OCI-LY1 (cell line): ENCODE data around the gene KDM7A.

Source experiments
- H2AFZ ChIP-seq: fragments of 200-600 bp; sonication (generic), shearing (Covaris generic); 2 replicates; pipeline ENCODE4 v1.6.0; 2014; ENCODE audit warnings: antibody characterized with exemption, mild to moderate bottlenecking, low read length
- H3F3A ChIP-seq: fragments of 200-600 bp; sonication (generic), shearing (Covaris generic); 2 replicates; pipeline ENCODE4 v1.6.0; 2014; ENCODE audit warnings: mild to moderate bottlenecking, antibody characterized with exemption, low read length, moderate library complexity; ENCODE audit not compliant: insufficient read depth
- H3K27ac ChIP-seq: fragments of 200-600 bp; sonication (generic); 2 replicates; pipeline ENCODE4 v1.5.1; 2014; ENCODE audit warnings: low read length, mixed run types, mild to moderate bottlenecking, low read depth; ENCODE audit not compliant: poor library complexity, severe bottlenecking
- H3K27me3 ChIP-seq: fragments of 200-600 bp; sonication (generic); 2 replicates; pipeline ENCODE4 v1.6.0; 2014; ENCODE audit warnings: antibody characterized with exemption, mild to moderate bottlenecking, low read length, moderate library complexity; ENCODE audit not compliant: insufficient read depth
- H3K36me3 ChIP-seq: fragments of 200-600 bp; sonication (generic); 2 replicates; pipeline ENCODE4 v1.6.1; 2014; ENCODE audit warnings: mild to moderate bottlenecking, antibody characterized with exemption, low read length, moderate library complexity, mixed read lengths; ENCODE audit not compliant: insufficient read depth
- H3K4me1 ChIP-seq: fragments of 200-600 bp; sonication (generic); 2 replicates; pipeline ENCODE4 v1.5.1; 2014; ENCODE audit warnings: mild to moderate bottlenecking, low read length, moderate library complexity; ENCODE audit not compliant: insufficient read depth, severe bottlenecking
- H3K4me2 ChIP-seq: fragments of 200-600 bp; sonication (generic), shearing (Covaris generic); 2 replicates; pipeline ENCODE4 v1.6.1; 2014; ENCODE audit warnings: low read length
- H3K4me3 ChIP-seq: fragments of 200-600 bp; sonication (generic); 2 replicates; pipeline ENCODE4 v1.5.1; 2014; ENCODE audit warnings: low read length, low read depth, mild to moderate bottlenecking, mixed read lengths; ENCODE audit not compliant: poor library complexity, severe bottlenecking
- H3K79me2 ChIP-seq: fragments of 200-600 bp; shearing (Covaris generic); 2 replicates; pipeline ENCODE4 v1.6.1; 2016; ENCODE audit warnings: mixed run types, low read length, mixed read lengths; ENCODE audit not compliant: insufficient read depth
- H3K9ac ChIP-seq: fragments of 200-600 bp; sonication (generic), shearing (Covaris generic); 2 replicates; pipeline ENCODE4 v1.6.1; 2014; ENCODE audit warnings: mild to moderate bottlenecking, low read length, mixed read lengths
- H3K9me2 ChIP-seq: fragments of 200-600 bp; sonication (generic), shearing (Covaris generic); 2 replicates; pipeline ENCODE4 v1.6.1; 2014; ENCODE audit warnings: low read depth, mild to moderate bottlenecking, low read length, mixed read lengths
- H3K9me3 ChIP-seq: fragments of 200-600 bp; shearing (Covaris generic); 2 replicates; pipeline ENCODE4 v1.6.1; 2014; ENCODE audit warnings: low read length, mixed read lengths
- H4K20me1 ChIP-seq: fragments of 200-600 bp; sonication (generic), shearing (Covaris generic); 2 replicates; pipeline ENCODE4 v1.6.0; 2016; ENCODE audit warnings: mild to moderate bottlenecking, low read length; ENCODE audit not compliant: insufficient read depth
- EZH2 ChIP-seq: fragments of 200-600 bp; sonication (generic), shearing (Covaris generic); IDR thresholded peaks from 2 replicates; pipeline ENCODE4 v1.8.0; 2017; ENCODE audit warnings: borderline replicate concordance, mixed run types, mild to moderate bottlenecking, antibody characterized with exemption, low read length, moderate library complexity, mixed read lengths
- TF ChIP-seq, protein P1 (sequence below): fragments of 200-600 bp; sonication (generic), shearing (Covaris generic); IDR thresholded peaks from 2 replicates; pipeline ENCODE4 v1.5.1; 2017; ENCODE audit warnings: mild to moderate bottlenecking, antibody characterized with exemption, low read length, moderate library complexity, mixed read lengths

Gene KDM7A

DNA sequence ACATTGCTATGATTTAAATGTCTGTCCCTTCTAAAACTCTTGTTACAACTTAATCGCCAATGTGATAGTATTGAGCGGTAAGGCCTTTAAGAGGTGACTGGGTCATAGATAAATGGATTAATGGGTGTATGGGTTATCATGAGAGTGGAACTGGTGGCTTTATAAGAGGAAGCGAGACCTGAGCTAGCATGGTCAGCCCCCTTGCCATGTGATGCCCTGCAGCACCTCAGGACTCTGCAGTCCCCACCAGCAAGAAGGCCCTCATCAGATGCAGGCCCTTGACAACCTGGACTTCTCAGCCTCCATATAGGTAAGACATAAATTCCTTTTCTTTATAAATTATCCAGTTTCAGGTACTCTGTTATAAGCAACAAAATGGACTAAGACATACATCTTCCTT is 129.6 kb downstream of the KDM7A start:
- no peak overlapping the region for H3K27ac ChIP-seq
- H3K9ac ChIP-seq = no peak overlapping the region
- H3K27me3 ChIP-seq = no peaks in the 10 kb centered on the region
- no peaks in the 10 kb centered on the region for H3K79me2 ChIP-seq
- H3K4me3 ChIP-seq = no peak overlapping the region
- no peaks in the 10 kb centered on the region for H3F3A ChIP-seq
- no peaks in the 10 kb centered on the region for H3K9me2 ChIP-seq
- H3K9me3 ChIP-seq = no peaks in the 10 kb centered on the region
- no peaks in the 10 kb centered on the region for H3K4me1 ChIP-seq
- TF ChIP-seq, protein P1, sequence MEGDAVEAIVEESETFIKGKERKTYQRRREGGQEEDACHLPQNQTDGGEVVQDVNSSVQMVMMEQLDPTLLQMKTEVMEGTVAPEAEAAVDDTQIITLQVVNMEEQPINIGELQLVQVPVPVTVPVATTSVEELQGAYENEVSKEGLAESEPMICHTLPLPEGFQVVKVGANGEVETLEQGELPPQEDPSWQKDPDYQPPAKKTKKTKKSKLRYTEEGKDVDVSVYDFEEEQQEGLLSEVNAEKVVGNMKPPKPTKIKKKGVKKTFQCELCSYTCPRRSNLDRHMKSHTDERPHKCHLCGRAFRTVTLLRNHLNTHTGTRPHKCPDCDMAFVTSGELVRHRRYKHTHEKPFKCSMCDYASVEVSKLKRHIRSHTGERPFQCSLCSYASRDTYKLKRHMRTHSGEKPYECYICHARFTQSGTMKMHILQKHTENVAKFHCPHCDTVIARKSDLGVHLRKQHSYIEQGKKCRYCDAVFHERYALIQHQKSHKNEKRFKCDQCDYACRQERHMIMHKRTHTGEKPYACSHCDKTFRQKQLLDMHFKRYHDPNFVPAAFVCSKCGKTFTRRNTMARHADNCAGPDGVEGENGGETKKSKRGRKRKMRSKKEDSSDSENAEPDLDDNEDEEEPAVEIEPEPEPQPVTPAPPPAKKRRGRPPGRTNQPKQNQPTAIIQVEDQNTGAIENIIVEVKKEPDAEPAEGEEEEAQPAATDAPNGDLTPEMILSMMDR = no peak
- TF ChIP-seq EZH2 = no peak
- no peak overlapping the region for H3K4me2 ChIP-seq
- no peaks in the 10 kb centered on the region for H4K20me1 ChIP-seq
- peaks cover 29% of the 10 kb centered on the region for H3K36me3 ChIP-seq
- H2AFZ ChIP-seq = no peak overlapping the region

DNA sequence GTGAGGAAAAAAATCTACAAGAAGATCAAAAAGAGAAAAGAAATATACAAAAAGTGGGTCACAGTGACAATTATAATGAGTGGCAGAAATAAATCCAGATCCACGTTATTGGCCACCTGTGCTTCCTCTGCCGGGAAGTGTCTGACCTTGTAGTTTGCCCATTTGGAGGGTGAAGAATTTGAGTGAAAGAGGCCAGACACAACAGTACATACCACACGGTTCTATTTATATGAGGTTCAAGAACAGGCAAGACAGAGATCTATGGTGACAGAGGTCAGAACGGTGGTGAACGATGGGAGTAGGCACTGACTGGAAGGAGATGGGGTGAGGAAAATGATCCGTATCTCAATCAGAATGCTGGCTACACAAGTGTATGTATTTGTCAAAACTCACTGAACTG is 131.1 kb downstream of the KDM7A start:
- H3K4me2 ChIP-seq = no peak overlapping the region

DNA sequence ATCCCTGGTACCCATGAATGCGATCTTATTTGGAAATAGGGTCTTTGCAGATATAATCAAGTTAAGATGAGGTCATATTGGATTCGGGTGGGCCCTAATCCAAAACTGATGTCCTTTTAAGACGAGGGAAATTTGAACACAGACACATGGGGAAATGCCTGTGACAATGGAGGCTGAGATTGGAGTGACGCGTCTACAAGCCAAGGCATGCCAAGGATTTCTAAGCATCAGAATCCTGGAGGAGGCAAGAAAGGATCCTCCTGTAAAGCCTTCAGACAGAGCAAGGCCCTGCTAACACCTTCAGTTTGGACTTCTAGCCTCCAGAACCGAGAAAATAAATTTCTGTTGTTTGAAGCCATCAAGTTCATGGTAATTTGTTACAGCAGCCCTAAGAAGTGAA is 132.5 kb downstream of the KDM7A start:
- H2AFZ ChIP-seq = no peak overlapping the region
- H3K79me2 ChIP-seq = no peaks in the 10 kb centered on the region
- H3K27ac ChIP-seq = no peak overlapping the region
- H3K9ac ChIP-seq = no peak overlapping the region
- no peak overlapping the region for H3K4me3 ChIP-seq
- no peaks in the 10 kb centered on the region for H3K4me1 ChIP-seq
- no peaks in the 10 kb centered on the region for H3K9me2 ChIP-seq
- TF ChIP-seq, protein P1 = no peak
- TF ChIP-seq EZH2 = no peak
- H3K9me3 ChIP-seq = no peaks in the 10 kb centered on the region
- no peak overlapping the region for H3K4me2 ChIP-seq
- H4K20me1 ChIP-seq = no peaks in the 10 kb centered on the region
- no peaks in the 10 kb centered on the region for H3F3A ChIP-seq
- H3K36me3 ChIP-seq = peaks cover 45% of the 10 kb centered on the region
- no peaks in the 10 kb centered on the region for H3K27me3 ChIP-seq

More for the DNA sequence above, 131.1 kb downstream of the KDM7A start:
- Histone ChIP-seq H3K79me2 (no peaks in the 10 kb centered on the region), H3K27me3 (no peaks in the 10 kb centered on the region), H3F3A (no peaks in the 10 kb centered on the region), H3K4me1 (no peaks in the 10 kb centered on the region), H3K9me3 (no peaks in the 10 kb centered on the region), H3K36me3 (peaks cover 37% of the 10 kb centered on the region), H3K27ac (no peak overlapping the region), H3K9me2 (no peaks in the 10 kb centered on the region), H4K20me1 (no peaks in the 10 kb centered on the region), H2AFZ (no peak overlapping the region), H3K9ac (no peak overlapping the region), H3K4me3 (no peak overlapping the region)
- no peak for TF ChIP-seq EZH2
- TF ChIP-seq, protein P1 = no peak
